Nephron progenitor cell (in vitro differentiated cells): ENCODE data around the gene NAP1L4.

Experiments
- DNase-seq: peaks from one replicate; pipeline ENCODE4 v3.0.0; 2021
- H3K27ac Mint-ChIP-seq: 2 replicates; pipeline ENCODE4 v1.8.0; 2021; ENCODE audit warnings: mild to moderate bottlenecking, moderate library complexity, mixed read lengths
- H3K27me3 Mint-ChIP-seq: 2 replicates; pipeline ENCODE4 v1.8.0; 2021; ENCODE audit warnings: mild to moderate bottlenecking, low read depth, mixed read lengths; ENCODE audit not compliant: poor library complexity
- H3K36me3 Mint-ChIP-seq: 2 replicates; pipeline ENCODE4 v1.8.0; 2021; ENCODE audit warnings: low read depth, mixed read lengths
- H3K4me1 Mint-ChIP-seq: 2 replicates; pipeline ENCODE4 v1.8.0; 2021; ENCODE audit warnings: mixed read lengths
- H3K4me3 Mint-ChIP-seq: 2 replicates; pipeline ENCODE4 v1.8.0; 2021; ENCODE audit warnings: mild to moderate bottlenecking, moderate library complexity, mixed read lengths
- H3K9me3 Mint-ChIP-seq: 2 replicates; pipeline ENCODE4 v1.8.0; 2021; ENCODE audit warnings: mild to moderate bottlenecking, moderate library complexity, mixed read lengths
- CTCF ChIP-seq: fragments of 200-600 bp; sonication (generic); IDR thresholded peaks from 2 replicates; pipeline ENCODE4 v1.5.0; 2021; ENCODE audit warnings: antibody characterized with exemption

The NAP1L4 gene

DNA sequence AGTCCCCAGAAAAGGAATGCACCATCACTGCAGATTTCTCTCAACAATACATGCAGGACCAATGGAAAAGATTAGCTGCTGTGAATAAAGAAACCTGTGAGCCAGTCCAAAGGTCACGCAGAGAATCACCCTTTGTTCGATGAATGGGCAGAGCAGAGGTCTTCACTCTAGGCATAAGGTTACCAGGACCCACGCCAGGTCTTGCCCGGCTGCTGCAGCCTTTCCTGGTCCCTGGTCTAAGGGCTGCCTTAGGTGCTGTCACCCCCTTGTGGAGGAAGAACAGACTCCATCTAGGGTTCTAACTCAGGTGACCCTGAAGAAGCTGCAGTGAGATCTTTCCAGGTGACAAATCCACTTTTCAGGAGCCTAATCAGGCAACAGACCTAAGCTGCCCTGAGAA lies 29.0 kb upstream of the NAP1L4 start:
- H3K36me3 Mint-ChIP-seq, result peaks cover 13% of the 10 kb centered on the region
- TF ChIP-seq CTCF, result peak; percentile 63
- H3K4me1 Mint-ChIP-seq, result peaks cover 11% of the 10 kb centered on the region
- H3K9me3 Mint-ChIP-seq, result no peaks in the 10 kb centered on the region
- DNase-seq, result peak; percentile 32
- no peak overlapping the region for H3K27ac Mint-ChIP-seq
- no peak overlapping the region for H3K4me3 Mint-ChIP-seq
- H3K27me3 Mint-ChIP-seq, result no peaks in the 10 kb centered on the region

- H3K9me3 Mint-ChIP-seq, result no peaks in the 10 kb centered on the region
- DNase-seq, result no peak
- H3K4me3 Mint-ChIP-seq, result no peak overlapping the region
- H3K27ac Mint-ChIP-seq, result no peak overlapping the region
- peaks cover 11% of the 10 kb centered on the region for H3K4me1 Mint-ChIP-seq
- H3K36me3 Mint-ChIP-seq, result peaks cover 9% of the 10 kb centered on the region
- TF ChIP-seq CTCF, result no peak
- no peaks in the 10 kb centered on the region for H3K27me3 Mint-ChIP-seq
Measured at GRCh38 chr11:3020011-3020410, 27.9 kb upstream of the NAP1L4 start.

- Mint-ChIP-seq H3K27ac (no peak overlapping the region), H3K4me3 (no peak overlapping the region), H3K36me3 (peaks cover 9% of the 10 kb centered on the region), H3K27me3 (no peaks in the 10 kb centered on the region), H3K9me3 (no peaks in the 10 kb centered on the region), H3K4me1 (peaks cover 11% of the 10 kb centered on the region)
- DNase-seq, result no peak
- no peak for TF ChIP-seq CTCF
Measured at GRCh38 chr11:3018596-3018995, 26.5 kb upstream of the NAP1L4 start.

GRCh38 chr11:3016861-3017260 lies 24.7 kb upstream of the NAP1L4 start:
- H3K27ac Mint-ChIP-seq, result no peak overlapping the region
- TF ChIP-seq CTCF, result no peak
- no peaks in the 10 kb centered on the region for H3K27me3 Mint-ChIP-seq
- no peak overlapping the region for H3K4me3 Mint-ChIP-seq
- DNase-seq, result no peak
- no peaks in the 10 kb centered on the region for H3K4me1 Mint-ChIP-seq
- peaks cover 9% of the 10 kb centered on the region for H3K36me3 Mint-ChIP-seq
- no peaks in the 10 kb centered on the region for H3K9me3 Mint-ChIP-seq

GRCh38 chr11:3015796-3016195 lies 23.7 kb upstream of the NAP1L4 start:
- no peak for DNase-seq
- Mint-ChIP-seq H3K4me1 (no peaks in the 10 kb centered on the region), H3K27ac (no peak overlapping the region), H3K4me3 (no peak overlapping the region), H3K36me3 (peaks cover 9% of the 10 kb centered on the region), H3K27me3 (no peaks in the 10 kb centered on the region), H3K9me3 (no peaks in the 10 kb centered on the region)
- no peak for TF ChIP-seq CTCF

- H3K27me3 Mint-ChIP-seq, result no peaks in the 10 kb centered on the region
- no peak for DNase-seq
- no peak overlapping the region for H3K4me3 Mint-ChIP-seq
- H3K36me3 Mint-ChIP-seq, result peaks cover 5% of the 10 kb centered on the region
- H3K27ac Mint-ChIP-seq, result no peak overlapping the region
- no peak for TF ChIP-seq CTCF
- H3K9me3 Mint-ChIP-seq, result no peaks in the 10 kb centered on the region
- H3K4me1 Mint-ChIP-seq, result no peaks in the 10 kb centered on the region
Measured at GRCh38 chr11:3014943-3015342, 22.8 kb upstream of the NAP1L4 start.
